Measurements from ENCODE around the gene MX1. TPM values are rescaled to one million over a fixed set of nuclear protein-coding genes. Genes with fewer than 3 reads are reported as not detected.

Gene MX1
- total RNA-seq, 2 experiments from 2014 or later: 682 to 702 TPM

- no peak for DNase-seq
- peak overlapping the region; percentile 100 for H3K27ac Mint-ChIP-seq
- H3K27me3 Mint-ChIP-seq: no peaks in the 10 kb centered on the region
- ChIA-PET POLR2A (interaction anchor here (1.0 to 5.4 kb wide), 8 partner anchors 9 to 67 kb away, joined by 3 to 116 read pairs (median 4); partner anchors contain the start of gene MX2), CTCF (no interaction called here)
- H3K36me3 Mint-ChIP-seq (ENCODE audit: low read depth): peaks cover 82% of the 10 kb centered on the region
- no peaks in the 10 kb centered on the region for H3K9me3 Mint-ChIP-seq
- peaks cover 82% of the 10 kb centered on the region for H3K4me1 Mint-ChIP-seq
- H3K4me3 Mint-ChIP-seq: peak overlapping the region; percentile 97
These were observed 2.3 kb downstream of the MX1 start for GRCh38 chr21:41428311-41428710.

GRCh38 chr21:41428847-41429246 is 2.8 kb downstream of the MX1 start:
- Mint-ChIP-seq H3K4me1 (peaks cover 81% of the 10 kb centered on the region), H3K9me3 (no peaks in the 10 kb centered on the region), H3K4me3 (peak overlapping the region; percentile 97), H3K27ac (peak overlapping the region; percentile 100), H3K36me3 (ENCODE audit: low read depth) (peaks cover 84% of the 10 kb centered on the region), H3K27me3 (no peaks in the 10 kb centered on the region)
- CTCF ChIA-PET: no interaction called here
- POLR2A ChIA-PET: interaction anchor here (0.7 to 2.3 kb wide), 6 partner anchors 9 to 66 kb away, joined by 3 to 19 read pairs (median 4); partner anchors contain the start of gene MX2
- no peak for DNase-seq

DNA sequence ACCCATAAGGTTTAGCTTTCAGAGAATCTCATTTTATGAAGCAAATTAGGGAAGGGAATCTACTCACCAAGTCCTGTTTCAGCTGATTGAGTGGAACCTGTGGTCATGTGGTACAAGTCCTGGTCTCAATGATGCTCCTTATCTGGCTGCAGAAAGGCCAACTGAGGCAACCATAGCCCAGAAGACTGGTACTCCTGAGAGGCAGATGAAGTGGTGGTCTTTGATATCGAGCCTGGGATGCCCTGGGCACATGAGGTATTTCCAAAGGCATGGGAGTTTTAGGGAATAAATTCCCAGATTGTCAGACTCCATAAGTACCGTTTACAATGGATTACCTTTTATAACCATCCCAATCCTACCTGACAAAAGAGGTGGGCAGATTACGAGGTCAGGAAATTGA is 3.3 kb downstream of the MX1 start:
- H3K36me3 Mint-ChIP-seq (ENCODE audit: low read depth): peaks cover 89% of the 10 kb centered on the region
- no peaks in the 10 kb centered on the region for H3K27me3 Mint-ChIP-seq
- ChIA-PET CTCF (no interaction called here), POLR2A (interaction anchor here (0.7 to 1.4 kb wide), 4 partner anchors 10 to 67 kb away, joined by 3 to 5 read pairs (median 4); partner anchors contain the start of gene MX2)
- peaks cover 80% of the 10 kb centered on the region for H3K4me1 Mint-ChIP-seq
- H3K27ac Mint-ChIP-seq: no peak overlapping the region
- H3K4me3 Mint-ChIP-seq: peak overlapping the region; percentile 47
- peaks cover under 1% of the 10 kb centered on the region for H3K9me3 Mint-ChIP-seq
- DNase-seq: no peak

DNA sequence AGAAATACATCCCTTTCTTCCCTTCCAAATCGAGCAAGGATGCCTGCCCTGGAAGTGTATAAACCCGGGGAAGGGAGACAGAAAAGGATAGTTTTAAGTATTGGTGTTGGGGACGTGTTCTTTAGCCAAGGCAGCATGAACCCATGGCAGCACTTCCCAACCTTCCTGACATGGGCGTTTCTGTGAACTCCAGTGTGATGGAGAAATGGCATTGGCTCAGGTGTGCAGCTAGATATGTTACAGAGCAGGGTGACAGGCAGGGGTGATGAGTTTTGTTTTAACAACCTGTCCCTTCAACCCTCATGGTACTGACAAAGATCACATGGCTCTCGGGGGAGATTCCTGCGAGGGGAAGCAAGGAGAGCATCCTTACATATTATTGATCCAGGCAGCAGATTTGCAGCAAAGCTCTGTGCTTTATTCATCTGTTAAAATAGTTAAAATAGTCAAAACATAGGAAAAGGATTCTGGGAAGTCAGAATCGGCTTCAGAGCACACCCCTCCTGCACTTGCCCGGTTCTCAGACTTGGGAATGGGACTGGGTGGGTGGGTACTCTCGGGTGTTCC is 4.0 kb downstream of the MX1 start:
- CTCF ChIA-PET: interaction anchor here (1.3 kb wide), 1 partner anchor 18 kb away, joined by 3 read pairs; no protein-coding TSS in a partner anchor
- Mint-ChIP-seq H3K27ac (peak overlapping the region; percentile 59), H3K27me3 (no peaks in the 10 kb centered on the region), H3K36me3 (ENCODE audit: low read depth) (peaks cover 94% of the 10 kb centered on the region), H3K4me1 (peaks cover 80% of the 10 kb centered on the region), H3K9me3 (peaks cover 4% of the 10 kb centered on the region), H3K4me3 (peak overlapping the region; percentile 63)
- DNase-seq: no peak
- POLR2A ChIA-PET: interaction anchor here (1.2 to 1.4 kb wide), 3 partner anchors 15 to 68 kb away, joined by 3 to 5 read pairs (median 4); partner anchors contain the start of gene MX2

- H3K4me1 Mint-ChIP-seq: peaks cover 88% of the 10 kb centered on the region
- H3K27ac Mint-ChIP-seq: no peak overlapping the region
- POLR2A ChIA-PET: interaction anchor here (1.1 to 1.7 kb wide), 5 partner anchors 18 to 71 kb away, joined by 3 to 8 read pairs (median 4); partner anchors contain the start of gene MX2
- no peak for DNase-seq
- no peak overlapping the region for H3K4me3 Mint-ChIP-seq
- peaks cover 4% of the 10 kb centered on the region for H3K9me3 Mint-ChIP-seq
- peaks cover 97% of the 10 kb centered on the region for H3K36me3 Mint-ChIP-seq (ENCODE audit: low read depth)
- CTCF ChIA-PET: no interaction called here
- no peaks in the 10 kb centered on the region for H3K27me3 Mint-ChIP-seq
These were observed 5.9 kb downstream of the MX1 start for GRCh38 chr21:41431788-41432548.

GRCh38 chr21:41432562-41433460 is 6.8 kb downstream of the MX1 start:
- peak overlapping the region; percentile 6 for H3K27ac Mint-ChIP-seq
- H3K4me1 Mint-ChIP-seq: peaks cover 92% of the 10 kb centered on the region
- CTCF ChIA-PET: no interaction called here

GRCh38 chr21:41433566-41433965 is 7.5 kb downstream of the MX1 start:
- Mint-ChIP-seq H3K27ac (peak overlapping the region; percentile 6), H3K4me3 (no peak overlapping the region), H3K36me3 (ENCODE audit: low read depth) (peaks cover 97% of the 10 kb centered on the region), H3K4me1 (peaks cover 90% of the 10 kb centered on the region), H3K27me3 (no peaks in the 10 kb centered on the region), H3K9me3 (peaks cover 4% of the 10 kb centered on the region)
- ChIA-PET CTCF (interaction anchor here (1.0 kb wide), 1 partner anchor 27 kb away, joined by 3 read pairs; no protein-coding TSS in a partner anchor), POLR2A (interaction anchor here (0.8 to 1.1 kb wide), 2 partner anchors 10 to 64 kb away, joined by 3 read pairs; no protein-coding TSS in a partner anchor)
- no peak for DNase-seq

More at GRCh38 chr21:41432562-41433460, 6.8 kb downstream of the MX1 start:
- peaks cover 97% of the 10 kb centered on the region for H3K36me3 Mint-ChIP-seq (ENCODE audit: low read depth)
- no peak for DNase-seq
- POLR2A ChIA-PET: interaction anchor here (1.1 to 1.7 kb wide), 5 partner anchors 17 to 71 kb away, joined by 3 to 8 read pairs (median 4); partner anchors contain the start of gene MX2
- no peaks in the 10 kb centered on the region for H3K27me3 Mint-ChIP-seq
- peak overlapping the region; percentile 1 for H3K4me3 Mint-ChIP-seq
- peaks cover 4% of the 10 kb centered on the region for H3K9me3 Mint-ChIP-seq

DNA sequence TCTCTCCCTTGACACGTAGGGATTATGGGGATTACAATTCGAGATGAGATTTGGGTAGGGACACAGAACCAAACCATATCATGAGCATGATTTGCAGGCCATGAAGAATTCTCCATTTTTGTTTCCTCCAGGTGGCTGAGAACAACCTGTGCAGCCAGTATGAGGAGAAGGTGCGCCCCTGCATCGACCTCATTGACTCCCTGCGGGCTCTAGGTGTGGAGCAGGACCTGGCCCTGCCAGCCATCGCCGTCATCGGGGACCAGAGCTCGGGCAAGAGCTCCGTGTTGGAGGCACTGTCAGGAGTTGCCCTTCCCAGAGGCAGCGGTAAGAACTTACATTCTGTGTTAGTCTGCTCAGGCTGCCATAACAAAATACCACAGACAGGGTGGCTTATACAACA is 9.7 kb downstream of the MX1 start:
- Mint-ChIP-seq H3K4me3 (no peak overlapping the region), H3K27ac (no peak overlapping the region), H3K27me3 (no peaks in the 10 kb centered on the region), H3K9me3 (peaks cover 4% of the 10 kb centered on the region), H3K4me1 (peaks cover 81% of the 10 kb centered on the region), H3K36me3 (ENCODE audit: low read depth) (peaks cover 96% of the 10 kb centered on the region)
- ChIA-PET POLR2A (no interaction called here), CTCF (no interaction called here)
- DNase-seq: peak; percentile 13

DNA sequence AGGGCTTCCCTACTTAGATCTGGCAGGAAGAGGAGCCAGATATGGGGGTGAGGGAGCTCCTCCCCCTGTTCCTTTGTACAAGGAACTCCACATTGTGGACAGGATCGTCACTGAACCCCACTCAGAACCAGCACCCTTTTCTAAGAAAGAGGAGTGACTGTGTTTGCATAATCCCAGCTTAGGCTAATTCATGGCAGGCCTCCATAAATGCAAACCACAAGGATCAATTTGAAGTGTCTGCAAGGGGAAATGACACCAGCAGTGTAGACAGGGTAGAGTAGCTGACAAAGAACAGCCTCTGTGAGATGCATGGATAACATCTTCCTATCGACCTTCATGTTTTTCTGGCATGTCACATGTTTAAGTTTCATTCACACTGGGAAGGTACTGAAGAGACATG is 11.7 kb downstream of the MX1 start:
- Mint-ChIP-seq H3K36me3 (ENCODE audit: low read depth) (peaks cover 97% of the 10 kb centered on the region), H3K9me3 (peaks cover 4% of the 10 kb centered on the region), H3K4me1 (peaks cover 72% of the 10 kb centered on the region), H3K27ac (peak overlapping the region; percentile 32), H3K4me3 (no peak overlapping the region), H3K27me3 (no peaks in the 10 kb centered on the region)
- DNase-seq: peak; percentile 13
- CTCF ChIA-PET: interaction anchor here (1.2 kb wide), 1 partner anchor 23 kb away, joined by 3 read pairs; no protein-coding TSS in a partner anchor
- POLR2A ChIA-PET: interaction anchor here (0.7 to 1.3 kb wide), 5 partner anchors 9 to 17 kb away, joined by 3 to 4 read pairs (median 3); no protein-coding TSS in a partner anchor

GRCh38 chr21:41438425-41439113 is 12.5 kb downstream of the MX1 start:
- no peak overlapping the region for H3K4me3 Mint-ChIP-seq
- H3K4me1 Mint-ChIP-seq: peaks cover 69% of the 10 kb centered on the region
- CTCF ChIA-PET: interaction anchor here (1.2 to 1.5 kb wide), 3 partner anchors 11 to 155 kb away, joined by 3 to 4 read pairs (median 4); no protein-coding TSS in a partner anchor
- peak; percentile 12 for DNase-seq
- no peak overlapping the region for H3K27ac Mint-ChIP-seq
- peaks cover 4% of the 10 kb centered on the region for H3K9me3 Mint-ChIP-seq
- peaks cover 97% of the 10 kb centered on the region for H3K36me3 Mint-ChIP-seq (ENCODE audit: low read depth)
- no peaks in the 10 kb centered on the region for H3K27me3 Mint-ChIP-seq
- POLR2A ChIA-PET: interaction anchor here (1.2 to 2.1 kb wide), 5 partner anchors 10 to 17 kb away, joined by 3 to 8 read pairs (median 4); no protein-coding TSS in a partner anchor

- Mint-ChIP-seq H3K4me1 (peaks cover 66% of the 10 kb centered on the region), H3K27ac (peak overlapping the region; percentile 33), H3K9me3 (peaks cover 4% of the 10 kb centered on the region), H3K36me3 (ENCODE audit: low read depth) (peaks cover 95% of the 10 kb centered on the region), H3K4me3 (no peak overlapping the region), H3K27me3 (no peaks in the 10 kb centered on the region)
- ChIA-PET CTCF (interaction anchor here (0.8 to 1.5 kb wide), 3 partner anchors 12 to 156 kb away, joined by 3 to 4 read pairs (median 4); no protein-coding TSS in a partner anchor), POLR2A (interaction anchor here (1.2 to 2.1 kb wide), 4 partner anchors 10 to 13 kb away, joined by 3 to 8 read pairs (median 4); partner anchors contain the start of gene MX1)
- no peak for DNase-seq
These were observed 13.2 kb downstream of the MX1 start for GRCh38 chr21:41439248-41439647.
